HepG2 (cell line): ENCODE measurements around the gene FCHO2.

Experiments
- JARID2 ChIP-seq: sonication (generic); formaldehyde crosslinking; IDR thresholded peaks from 2 replicates; pipeline ENCODE4 v1.8.1; 2023; ENCODE audit warnings: missing genetic modification reagents, inconsistent platforms; ENCODE audit not compliant: insufficient replicate concordance
- NFYB ChIP-seq: sonication (generic); formaldehyde crosslinking; IDR thresholded peaks from 2 replicates; pipeline ENCODE4 v1.4.0; 2020; ENCODE audit warnings: missing genetic modification reagents
- STAG1 ChIP-seq: sonication (generic); formaldehyde crosslinking; IDR thresholded peaks from 2 replicates; pipeline ENCODE4 v1.4.0; 2020; ENCODE audit warnings: missing genetic modification reagents
- TF ChIP-seq, protein P1 (sequence below): sonication (generic); formaldehyde crosslinking; IDR thresholded peaks from 2 replicates; pipeline ENCODE4 v1.5.0; 2020; ENCODE audit warnings: mild to moderate bottlenecking, missing genetic modification reagents, moderate library complexity

DNA sequence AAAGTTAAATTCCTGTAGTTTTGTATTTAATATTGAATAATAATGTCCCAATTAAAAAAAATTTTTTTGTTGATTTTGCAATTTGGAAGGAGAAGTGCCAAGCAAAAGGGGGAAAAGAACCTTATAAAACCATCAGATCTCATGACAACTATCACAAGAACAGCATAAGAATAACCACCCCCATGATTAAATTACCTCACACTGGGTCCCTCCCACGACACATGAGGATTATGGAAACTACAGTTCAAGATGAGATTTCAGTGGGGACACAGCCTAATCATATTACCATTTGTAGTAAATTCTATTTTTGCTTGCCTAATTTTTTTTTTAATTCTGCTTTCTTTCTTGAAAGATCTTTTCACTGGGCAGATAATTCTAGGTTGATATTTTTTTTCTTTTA lies 33.4 kb upstream of the FCHO2 start:
- TF ChIP-seq NFYB (CRISPR knock-in tag) (no peak), JARID2 (no peak), STAG1 (CRISPR knock-in tag) (no peak)
- TF ChIP-seq, protein P1, sequence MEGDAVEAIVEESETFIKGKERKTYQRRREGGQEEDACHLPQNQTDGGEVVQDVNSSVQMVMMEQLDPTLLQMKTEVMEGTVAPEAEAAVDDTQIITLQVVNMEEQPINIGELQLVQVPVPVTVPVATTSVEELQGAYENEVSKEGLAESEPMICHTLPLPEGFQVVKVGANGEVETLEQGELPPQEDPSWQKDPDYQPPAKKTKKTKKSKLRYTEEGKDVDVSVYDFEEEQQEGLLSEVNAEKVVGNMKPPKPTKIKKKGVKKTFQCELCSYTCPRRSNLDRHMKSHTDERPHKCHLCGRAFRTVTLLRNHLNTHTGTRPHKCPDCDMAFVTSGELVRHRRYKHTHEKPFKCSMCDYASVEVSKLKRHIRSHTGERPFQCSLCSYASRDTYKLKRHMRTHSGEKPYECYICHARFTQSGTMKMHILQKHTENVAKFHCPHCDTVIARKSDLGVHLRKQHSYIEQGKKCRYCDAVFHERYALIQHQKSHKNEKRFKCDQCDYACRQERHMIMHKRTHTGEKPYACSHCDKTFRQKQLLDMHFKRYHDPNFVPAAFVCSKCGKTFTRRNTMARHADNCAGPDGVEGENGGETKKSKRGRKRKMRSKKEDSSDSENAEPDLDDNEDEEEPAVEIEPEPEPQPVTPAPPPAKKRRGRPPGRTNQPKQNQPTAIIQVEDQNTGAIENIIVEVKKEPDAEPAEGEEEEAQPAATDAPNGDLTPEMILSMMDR (CRISPR knock-in tag), result no peak
